Endothelial cell (in vitro differentiated cells): ENCODE results near the gene CCNY. TPM values are rescaled to one million over a fixed set of nuclear protein-coding genes. Genes with fewer than 3 reads are reported as not detected.

ENCODE experiments used
- DNase-seq: peaks from one replicate; pipeline ENCODE4 v3.0.0; 2021; ENCODE audit warnings: low spot score
- H3K27ac Mint-ChIP-seq: one replicate; pipeline ENCODE4 v1.8.0; 2021; ENCODE audit warnings: mixed read lengths, inconsistent platforms; ENCODE audit not compliant: unreplicated experiment
- H3K27me3 Mint-ChIP-seq: one replicate; pipeline ENCODE4 v1.8.0; 2021; ENCODE audit warnings: mild to moderate bottlenecking, moderate library complexity, mixed read lengths, inconsistent platforms; ENCODE audit not compliant: unreplicated experiment
- H3K36me3 Mint-ChIP-seq: one replicate; pipeline ENCODE4 v1.8.0; 2021; ENCODE audit warnings: mild to moderate bottlenecking, low read depth, mixed read lengths, inconsistent platforms; ENCODE audit not compliant: unreplicated experiment
- H3K4me1 Mint-ChIP-seq: one replicate; pipeline ENCODE4 v1.8.0; 2021; ENCODE audit warnings: mild to moderate bottlenecking, mixed read lengths, inconsistent platforms; ENCODE audit not compliant: unreplicated experiment
- H3K4me3 Mint-ChIP-seq: one replicate; pipeline ENCODE4 v1.8.0; 2021; ENCODE audit warnings: mild to moderate bottlenecking, mixed read lengths, inconsistent platforms; ENCODE audit not compliant: unreplicated experiment
- H3K9me3 Mint-ChIP-seq: one replicate; pipeline ENCODE4 v1.8.0; 2021; ENCODE audit warnings: mixed read lengths, inconsistent platforms; ENCODE audit not compliant: unreplicated experiment
- total RNA-seq: library from RNA; stranded (reverse); fragmentation: NEBNext Ultra II Directional; extraction: Animal tissue kit (Norgen Biotek cat#: 25700); gene quantifications from one replicate; pipeline ENCODE4 v1.2.1, GENCODE V29; 2021; ENCODE audit not compliant: unreplicated experiment
- TF ChIP-seq, protein P1 (sequence below): fragments of 200-600 bp; sonication (generic); IDR thresholded peaks from one replicate; pipeline ENCODE4 v1.5.0; 2021; ENCODE audit warnings: antibody characterized with exemption; ENCODE audit not compliant: unreplicated experiment

Gene CCNY
- total RNA-seq, 1 donor from 2014 or later, result 169 TPM

DNA sequence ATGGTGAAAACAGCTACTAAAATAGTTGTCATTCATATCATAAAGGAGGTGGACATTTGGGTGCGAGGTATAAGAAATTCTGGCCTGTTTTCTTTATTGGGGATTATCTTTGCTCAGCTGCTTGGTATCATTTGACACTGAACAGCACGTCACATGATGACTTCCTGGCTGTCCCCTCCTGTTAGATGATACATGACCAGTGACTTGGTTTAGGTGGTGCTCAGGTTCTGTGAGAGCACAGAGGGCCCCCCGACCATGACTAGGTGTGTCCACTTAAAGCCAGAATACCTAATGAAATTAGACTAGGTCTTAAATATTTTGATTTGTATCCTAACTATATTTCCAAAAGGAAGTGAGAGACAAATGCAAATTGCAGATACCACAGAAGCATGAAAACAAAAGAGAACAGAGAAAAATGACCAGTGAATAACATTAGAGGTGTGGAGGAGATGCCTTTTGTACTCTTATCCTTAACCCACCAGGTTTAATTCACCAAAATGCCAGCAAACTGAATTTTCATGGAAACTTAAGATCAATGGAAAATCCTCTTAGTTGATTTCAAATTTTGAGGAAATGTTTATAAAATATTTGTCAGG, 218.2 kb downstream of the CCNY start:
- no peak for DNase-seq
- TF ChIP-seq, protein P1, sequence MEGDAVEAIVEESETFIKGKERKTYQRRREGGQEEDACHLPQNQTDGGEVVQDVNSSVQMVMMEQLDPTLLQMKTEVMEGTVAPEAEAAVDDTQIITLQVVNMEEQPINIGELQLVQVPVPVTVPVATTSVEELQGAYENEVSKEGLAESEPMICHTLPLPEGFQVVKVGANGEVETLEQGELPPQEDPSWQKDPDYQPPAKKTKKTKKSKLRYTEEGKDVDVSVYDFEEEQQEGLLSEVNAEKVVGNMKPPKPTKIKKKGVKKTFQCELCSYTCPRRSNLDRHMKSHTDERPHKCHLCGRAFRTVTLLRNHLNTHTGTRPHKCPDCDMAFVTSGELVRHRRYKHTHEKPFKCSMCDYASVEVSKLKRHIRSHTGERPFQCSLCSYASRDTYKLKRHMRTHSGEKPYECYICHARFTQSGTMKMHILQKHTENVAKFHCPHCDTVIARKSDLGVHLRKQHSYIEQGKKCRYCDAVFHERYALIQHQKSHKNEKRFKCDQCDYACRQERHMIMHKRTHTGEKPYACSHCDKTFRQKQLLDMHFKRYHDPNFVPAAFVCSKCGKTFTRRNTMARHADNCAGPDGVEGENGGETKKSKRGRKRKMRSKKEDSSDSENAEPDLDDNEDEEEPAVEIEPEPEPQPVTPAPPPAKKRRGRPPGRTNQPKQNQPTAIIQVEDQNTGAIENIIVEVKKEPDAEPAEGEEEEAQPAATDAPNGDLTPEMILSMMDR, result no peak
- peaks cover 24% of the 10 kb centered on the region for H3K36me3 Mint-ChIP-seq
- no peak overlapping the region for H3K27ac Mint-ChIP-seq
- H3K4me3 Mint-ChIP-seq, result no peak overlapping the region
- H3K4me1 Mint-ChIP-seq, result peaks cover 10% of the 10 kb centered on the region
- peaks cover 13% of the 10 kb centered on the region for H3K27me3 Mint-ChIP-seq
- H3K9me3 Mint-ChIP-seq, result no peaks in the 10 kb centered on the region

DNA sequence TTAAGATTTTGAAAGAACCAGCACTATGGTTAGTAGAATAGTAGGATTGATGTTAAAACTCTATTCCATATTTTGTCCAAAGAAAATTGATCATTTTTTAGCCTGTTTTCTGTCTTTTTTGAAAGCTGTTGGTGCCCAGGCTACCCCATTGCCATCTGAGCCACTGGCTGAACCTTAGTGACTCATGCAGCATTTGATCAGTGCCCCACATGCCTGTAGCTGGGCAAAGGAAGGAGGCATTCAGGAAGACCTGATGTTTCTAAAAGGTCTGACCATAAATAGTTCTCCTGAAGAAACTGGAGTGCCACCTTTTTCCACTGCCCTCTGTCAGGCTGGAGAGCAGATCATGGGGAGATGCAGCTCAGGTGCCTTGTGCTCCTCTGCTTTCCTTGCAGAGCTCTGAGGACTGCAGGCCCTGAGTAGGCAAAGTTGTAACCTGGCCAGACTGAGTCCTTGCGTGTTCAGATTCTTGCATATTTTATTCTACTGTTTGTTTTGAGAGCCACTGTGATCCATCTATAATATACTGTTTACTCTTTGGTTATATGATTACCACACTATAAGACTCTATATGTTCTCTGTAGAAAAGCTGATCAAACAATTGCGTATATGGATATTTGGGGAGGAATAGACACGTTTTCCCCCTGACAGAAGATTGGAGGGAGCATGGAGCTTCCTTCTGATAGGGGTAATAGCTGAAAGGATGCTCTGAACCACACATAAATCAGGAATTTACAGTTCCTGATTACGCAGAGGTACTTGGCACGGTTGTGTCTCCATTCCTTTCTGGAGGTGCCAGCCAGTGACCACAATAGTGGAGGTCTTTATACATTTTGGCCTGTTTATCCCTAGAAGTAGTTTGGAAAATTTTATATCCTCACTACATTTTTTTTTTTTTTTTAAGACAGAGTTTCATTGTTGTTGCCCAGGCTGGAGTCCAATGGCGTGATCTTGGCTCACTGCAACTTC, 219.9 kb downstream of the CCNY start:
- Mint-ChIP-seq H3K9me3 (no peaks in the 10 kb centered on the region), H3K27ac (no peak overlapping the region)

DNA sequence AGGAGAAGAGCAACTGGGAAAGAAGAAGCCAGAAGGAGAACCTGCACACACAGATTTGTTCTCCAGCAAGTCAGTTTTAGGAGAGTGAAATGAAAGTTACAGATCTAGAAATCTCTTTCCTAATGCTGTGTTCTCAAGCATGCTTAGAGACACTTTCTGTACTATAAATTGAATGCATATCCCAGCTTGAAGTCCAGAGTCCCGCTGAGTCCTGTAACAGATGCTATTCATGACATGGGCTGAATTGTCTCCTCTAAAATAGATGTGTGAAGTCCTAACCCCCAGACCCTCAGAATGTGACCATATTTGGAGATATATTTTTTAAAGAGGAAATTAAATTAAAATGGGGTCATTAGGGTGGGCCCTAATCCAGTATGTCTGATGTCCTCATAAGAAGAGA, 222.0 kb downstream of the CCNY start:
- no peak overlapping the region for H3K27ac Mint-ChIP-seq

More for the DNA sequence above, 219.9 kb downstream of the CCNY start:
- DNase-seq, result no peak
- TF ChIP-seq, protein P1, result no peak
- Mint-ChIP-seq H3K27me3 (peaks cover 5% of the 10 kb centered on the region), H3K4me3 (peak overlapping the region; percentile 37), H3K36me3 (peaks cover 14% of the 10 kb centered on the region), H3K4me1 (peaks cover 3% of the 10 kb centered on the region)

DNA sequence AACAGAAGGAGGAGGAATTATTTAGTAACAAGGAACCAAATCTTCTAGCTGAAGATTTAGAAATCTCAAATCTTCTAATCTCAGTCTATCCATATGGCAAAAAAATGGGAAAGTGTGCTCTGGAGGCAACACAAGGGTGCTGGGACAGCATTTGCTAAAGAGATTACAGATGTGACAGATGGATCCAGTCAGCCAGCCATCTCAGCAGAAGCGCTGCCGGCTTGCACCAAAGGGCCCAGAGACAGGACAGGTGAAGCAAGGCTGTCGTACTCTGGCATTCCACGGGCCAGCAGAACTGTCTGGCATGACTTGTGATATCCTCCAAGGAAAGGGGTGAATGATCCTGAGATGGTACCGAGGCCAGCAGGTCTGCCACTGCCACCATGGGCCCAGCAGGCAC, 223.1 kb downstream of the CCNY start:
- H3K4me3 Mint-ChIP-seq, result no peak overlapping the region
- no peak for DNase-seq
- H3K36me3 Mint-ChIP-seq, result peaks cover 18% of the 10 kb centered on the region
- no peaks in the 10 kb centered on the region for H3K9me3 Mint-ChIP-seq
- H3K27me3 Mint-ChIP-seq, result peaks cover 9% of the 10 kb centered on the region
- no peak overlapping the region for H3K27ac Mint-ChIP-seq
- TF ChIP-seq, protein P1, result no peak
- H3K4me1 Mint-ChIP-seq, result peaks cover 12% of the 10 kb centered on the region

More for the DNA sequence above, 222.0 kb downstream of the CCNY start:
- TF ChIP-seq, protein P1, result no peak
- peaks cover 9% of the 10 kb centered on the region for H3K4me1 Mint-ChIP-seq
- peaks cover 18% of the 10 kb centered on the region for H3K36me3 Mint-ChIP-seq
- DNase-seq, result no peak
- H3K9me3 Mint-ChIP-seq, result no peaks in the 10 kb centered on the region
- no peak overlapping the region for H3K4me3 Mint-ChIP-seq
- H3K27me3 Mint-ChIP-seq, result peaks cover 7% of the 10 kb centered on the region

DNA sequence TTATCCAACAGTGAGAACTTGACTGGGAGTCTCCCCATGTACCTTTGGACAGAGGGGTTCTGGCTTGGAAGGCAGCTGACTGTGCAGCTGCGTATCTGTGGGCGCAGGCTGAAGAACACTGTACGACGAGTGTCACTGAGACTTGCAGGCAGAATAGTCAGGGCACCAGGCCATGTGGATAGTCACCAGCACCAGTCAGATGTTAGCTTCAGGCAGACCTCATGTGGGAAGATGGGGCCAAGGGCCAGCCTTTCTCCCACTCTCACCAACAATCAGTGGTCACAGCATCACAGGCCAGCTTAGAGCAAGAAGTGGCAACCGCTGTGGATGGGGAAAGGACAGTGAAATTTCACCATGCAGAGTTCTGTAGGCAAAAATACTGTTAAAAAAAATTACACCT, 225.4 kb downstream of the CCNY start:
- Mint-ChIP-seq H3K36me3 (peaks cover 26% of the 10 kb centered on the region), H3K27me3 (peaks cover 11% of the 10 kb centered on the region), H3K4me1 (peaks cover 17% of the 10 kb centered on the region), H3K27ac (no peak overlapping the region), H3K4me3 (no peak overlapping the region), H3K9me3 (no peaks in the 10 kb centered on the region)
- TF ChIP-seq, protein P1, result no peak
- DNase-seq, result no peak
